Body of pancreas (tissue), 4 donors: ENCODE data around the gene C1GALT1. TPM values are rescaled to one million over a fixed set of nuclear protein-coding genes. Genes with fewer than 3 reads are reported as not detected.
"Not testable (repeated sequence)": the region's sequence is repeated elsewhere in the genome, so short reads cannot be mapped to it uniquely, and the experiment has no call there.

Experiments
- ATAC-seq: fragments of 150-250 bp; one replicate; pipeline ENCODE4 v1.9.1; 2016
- DNase-seq, 4 donors: peaks; one replicate each; pipeline ENCODE4 v3.0.0-alpha.2; 2019
- H3K27ac ChIP-seq, 4 donors: fragments of 200-600 bp; sonication (generic); 1 replicate in 3 of 4; 2 replicates in 1 of 4; pipeline versions ENCODE4 v1.5.1 to v1.6.1; 2016 to 2019; ENCODE audit warnings: mild to moderate bottlenecking in 1 of 4, mixed read lengths in 1 of 4, moderate library complexity in 1 of 4
- H3K27me3 ChIP-seq, 2 donors: fragments of 200-600 bp; sonication (generic); one replicate each; pipeline ENCODE4 v1.6.0; 2016; ENCODE audit warnings: mild to moderate bottlenecking in 1 of 2
- H3K36me3 ChIP-seq, 2 donors: fragments of 200-600 bp; sonication (generic); replicated peaks in 1 of 2; 2 replicates each; pipeline ENCODE4 v1.5.1; 2016; ENCODE audit warnings: low read depth in 2 of 2; ENCODE audit not compliant: insufficient read depth in 1 of 2
- H3K4me1 ChIP-seq: fragments of 200-600 bp; sonication (generic); one replicate; pipeline ENCODE4 v1.6.0; 2016
- H3K4me3 ChIP-seq, 2 donors: fragments of 200-600 bp; sonication (generic); 1 replicate in 1 of 2; 2 replicates in 1 of 2; pipeline ENCODE4 v1.5.1; 2016 to 2019
- H3K9me3 ChIP-seq, 3 donors: fragments of 200-600 bp; sonication (generic); 1 replicate in 2 of 3; 2 replicates in 1 of 3; pipeline ENCODE4 v1.5.1; 2016
- CTCF ChIP-seq, 7 experiments: fragments of 450-650 bp in 4 of 7; fragments of 200-600 bp in 3 of 7; sonication (generic) in 3 of 7; IDR thresholded peaks; one replicate each; pipeline ENCODE4 v1.5.1; 2016 to 2019; ENCODE audit warnings: antibody characterized with exemption in 7 of 7
- POLR2A ChIP-seq, 3 donors: fragments of 450-650 bp; IDR thresholded peaks; one replicate each; pipeline ENCODE4 v1.6.1; 2016; ENCODE audit warnings: antibody characterized with exemption in 3 of 3, mild to moderate bottlenecking in 2 of 3
- WGBS, 2 donors: methylation state at CpG; one replicate each; pipeline ENCODE4 v1.1.5; 2017; 5-methylcytosine and 5-hydroxymethylcytosine counted together
- intact Hi-C: fragments of 100-400 bp; cut with DNase I; formaldehyde crosslinking; loops from one replicate; pipeline ENCODE4 v1.15.1; 2023
- total RNA-seq, 2 donors: library from RNA; depleted of rRNA; stranded (reverse); fragments of >200 nt; gene quantifications; one replicate each; pipeline ENCODE4 v1.1.0, GENCODE V29; 2016

C1GALT1 gene
- total RNA-seq, 2 donors from 2014 or later = 9.1 to 13.8 TPM

- intact Hi-C loops, ATAC-seq: not testable (repeated sequence)
- WGBS, 2 donors = 92 to 98% methylated on average over 3 of the region's 3 CpGs
Observed at GRCh38 chr7:7200255-7200654, 17.9 kb downstream of the C1GALT1 start.

GRCh38 chr7:7201578-7202374 lies 19.4 kb downstream of the C1GALT1 start:
- no peak overlapping the region for H3K27ac ChIP-seq
- H3K4me1 ChIP-seq = no peaks in the 10 kb centered on the region
- H3K4me3 ChIP-seq = no peak overlapping the region
- intact Hi-C loops = no loop called here
- DNase-seq = peak in 1 of 4 donors; percentile 14
- no peak for TF ChIP-seq POLR2A (IDR thresholded peaks at IDR 0.05)
- no peak for TF ChIP-seq CTCF (IDR thresholded peaks at IDR 0.05)
- WGBS, 2 donors = 69 to 72% methylated on average over 14 to 15 of the region's 15 CpGs
- H3K9me3 ChIP-seq = no peaks in the 10 kb centered on the region
- no peaks in the 10 kb centered on the region for H3K36me3 ChIP-seq
- H3K27me3 ChIP-seq = no peaks in the 10 kb centered on the region
- no peak for ATAC-seq

More at GRCh38 chr7:7200255-7200654, 17.9 kb downstream of the C1GALT1 start:
- not testable (repeated sequence) for H3K4me1 ChIP-seq, H3K27ac ChIP-seq, DNase-seq, H3K27me3 ChIP-seq, H3K36me3 ChIP-seq, H3K9me3 ChIP-seq, H3K4me3 ChIP-seq

- no peak overlapping the region for H3K4me3 ChIP-seq
- intact Hi-C loops = no loop called here
- no peaks in the 10 kb centered on the region for H3K4me1 ChIP-seq
- ATAC-seq (no peak), DNase-seq (no peak)
- H3K27me3 ChIP-seq = no peaks in the 10 kb centered on the region
- TF ChIP-seq POLR2A (IDR thresholded peaks at IDR 0.05) (no peak), CTCF (IDR thresholded peaks at IDR 0.05) (no peak)
- H3K27ac ChIP-seq = no peak overlapping the region
- WGBS, 2 donors = 79 to 80% methylated on average over 1 of the region's 1 CpG
- H3K36me3 ChIP-seq = no peaks in the 10 kb centered on the region
- H3K9me3 ChIP-seq = no peaks in the 10 kb centered on the region
Observed at GRCh38 chr7:7202375-7202720, 20.0 kb downstream of the C1GALT1 start.

- Histone ChIP-seq H3K27ac (no peak overlapping the region), H3K9me3 (no peaks in the 10 kb centered on the region), H3K36me3 (no peaks in the 10 kb centered on the region), H3K4me1 (no peaks in the 10 kb centered on the region), H3K27me3 (no peaks in the 10 kb centered on the region), H3K4me3 (no peak overlapping the region)
- WGBS, 2 donors = 84 to 90% methylated on average over 1 of the region's 1 CpG
- intact Hi-C loops = no loop called here
- ATAC-seq (no peak), DNase-seq (no peak)
- TF ChIP-seq CTCF (IDR thresholded peaks at IDR 0.05) (no peak), POLR2A (IDR thresholded peaks at IDR 0.05) (no peak)
Observed at GRCh38 chr7:7203813-7204575, 21.6 kb downstream of the C1GALT1 start.

GRCh38 chr7:7207876-7208275 lies 25.5 kb downstream of the C1GALT1 start:
- no peak overlapping the region for H3K4me3 ChIP-seq
- 91 to 96% methylated on average over 4 of the region's 4 CpGs for WGBS, 2 donors
- no peak for TF ChIP-seq POLR2A (IDR thresholded peaks at IDR 0.05)
- TF ChIP-seq CTCF (IDR thresholded peaks at IDR 0.05) = no peak
- H3K27ac ChIP-seq = no peak overlapping the region
- DNase-seq (no peak), ATAC-seq (no peak)
- no peaks in the 10 kb centered on the region for H3K36me3 ChIP-seq
- H3K9me3 ChIP-seq = no peaks in the 10 kb centered on the region
- H3K4me1 ChIP-seq = no peaks in the 10 kb centered on the region
- no peaks in the 10 kb centered on the region for H3K27me3 ChIP-seq
- intact Hi-C loops = no loop called here
